ENCODE data around the gene HSD17B2.

Gene HSD17B2

GRCh38 chr16:82051656-82052055, 16.6 kb downstream of the HSD17B2 start:
- no peak for DNase-seq

GRCh38 chr16:82055117-82055516, 20.1 kb downstream of the HSD17B2 start:
- DNase-seq, result no peak

- no peak for DNase-seq
These were observed 20.9 kb downstream of the HSD17B2 start for GRCh38 chr16:82055728-82056549.

GRCh38 chr16:82056550-82056896, 21.5 kb downstream of the HSD17B2 start:
- DNase-seq, result no peak

GRCh38 chr16:82059161-82059982, 24.3 kb downstream of the HSD17B2 start:
- DNase-seq, result no peak

DNA sequence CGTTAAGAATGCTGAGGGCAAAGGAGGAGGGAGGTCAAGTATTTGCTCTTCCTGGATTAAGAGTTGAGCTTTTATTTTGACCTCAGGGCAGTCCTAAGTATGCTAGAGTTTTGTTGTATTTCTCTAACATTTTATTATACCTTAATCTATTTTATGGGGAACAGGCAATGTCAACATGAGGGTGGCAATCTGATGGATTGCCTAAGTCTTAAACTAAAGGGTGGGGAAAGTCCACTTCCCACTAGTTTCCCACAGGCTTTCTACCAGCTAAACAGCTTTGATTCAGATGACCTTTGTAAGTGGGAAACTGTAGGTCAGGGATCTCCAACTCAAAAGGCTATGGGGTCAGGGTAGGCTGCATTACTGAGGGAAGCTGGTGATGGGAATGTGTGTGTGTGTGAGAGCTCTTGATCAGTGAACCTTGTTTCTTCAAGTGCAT, 24.9 kb downstream of the HSD17B2 start:
- DNase-seq, result no peak

DNA sequence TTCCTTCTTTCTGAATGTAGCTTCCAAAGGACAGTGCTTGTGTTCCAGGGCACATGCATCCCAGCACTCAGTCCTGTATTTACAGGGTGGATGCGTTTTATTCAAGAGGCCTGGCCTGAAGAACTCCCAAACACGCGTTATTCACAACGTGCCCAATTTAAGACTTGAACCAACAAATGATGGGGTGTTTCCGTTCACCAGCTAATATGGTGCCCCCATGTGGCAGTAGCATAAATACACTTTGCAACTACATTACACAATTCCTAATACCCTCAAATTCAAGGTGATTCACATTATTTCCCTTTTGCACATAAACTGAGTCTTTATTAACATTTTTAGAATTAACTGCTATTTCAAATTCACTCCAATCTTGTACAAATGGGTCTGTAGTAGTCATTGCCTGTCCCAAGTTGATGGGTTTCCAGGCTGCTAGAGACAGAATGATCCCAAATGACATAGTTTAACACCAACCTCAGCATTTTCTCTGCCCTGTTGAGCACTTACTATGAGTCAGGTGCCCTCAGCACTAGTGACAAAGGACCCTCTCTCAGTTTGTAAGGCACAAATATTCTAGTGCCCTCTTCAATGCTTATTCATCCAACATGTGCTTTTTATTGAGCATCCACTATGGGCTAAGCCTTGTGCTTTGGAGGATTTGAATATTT, 26.9 kb downstream of the HSD17B2 start:
- no peak for DNase-seq

DNA sequence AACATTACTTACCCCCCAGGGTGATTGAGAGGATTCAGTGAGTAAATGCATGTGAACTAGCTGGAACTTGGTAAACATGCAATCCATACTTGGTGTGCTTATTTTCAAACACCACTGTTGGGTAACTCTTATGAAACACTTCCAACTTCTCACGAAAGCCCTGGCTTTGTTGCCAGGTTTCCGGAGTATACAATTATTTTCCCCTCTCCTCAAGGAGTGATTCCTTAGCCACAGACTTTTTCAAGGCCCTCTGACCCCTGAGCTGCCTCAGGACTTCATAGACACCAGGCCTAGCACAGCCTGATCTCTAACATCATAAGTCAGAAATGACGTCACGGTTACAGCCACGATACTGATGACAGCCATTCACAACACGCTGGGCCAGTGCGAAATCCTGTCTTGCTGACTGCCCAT, 27.6 kb downstream of the HSD17B2 start:
- no peak for DNase-seq

DNA sequence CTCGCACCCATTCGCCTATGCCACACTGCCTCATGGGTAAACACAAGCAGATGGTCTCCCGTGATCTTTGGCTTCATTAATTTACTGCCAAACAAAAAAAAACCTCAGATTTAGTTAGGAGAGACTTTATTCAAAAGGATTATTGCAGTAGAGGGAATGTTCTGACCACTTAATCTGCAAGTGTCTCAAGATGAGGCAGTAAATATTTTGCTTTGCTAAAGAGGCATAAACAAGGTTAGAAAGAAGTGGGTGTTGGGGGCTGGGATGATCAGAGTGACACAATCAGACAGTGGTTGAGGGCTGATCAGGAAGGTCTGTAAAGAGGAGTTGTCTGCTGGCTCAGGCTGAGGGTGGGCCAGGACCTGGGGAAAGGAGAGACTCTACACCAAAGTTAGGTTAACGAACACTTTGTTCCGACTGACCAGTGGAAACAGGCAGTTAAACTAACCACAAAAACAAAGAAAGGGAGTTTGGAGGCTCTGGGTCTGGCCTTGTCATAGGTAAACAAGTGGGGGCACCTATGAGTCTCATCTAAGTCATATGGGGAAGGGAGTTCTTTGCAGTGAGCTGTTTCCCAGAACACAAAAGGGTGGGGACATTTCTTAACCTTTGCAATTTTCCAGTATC, 28.5 kb downstream of the HSD17B2 start:
- DNase-seq, result no peak

- no peak for DNase-seq
These were observed 32.2 kb downstream of the HSD17B2 start for GRCh38 chr16:82067042-82067803.

DNA sequence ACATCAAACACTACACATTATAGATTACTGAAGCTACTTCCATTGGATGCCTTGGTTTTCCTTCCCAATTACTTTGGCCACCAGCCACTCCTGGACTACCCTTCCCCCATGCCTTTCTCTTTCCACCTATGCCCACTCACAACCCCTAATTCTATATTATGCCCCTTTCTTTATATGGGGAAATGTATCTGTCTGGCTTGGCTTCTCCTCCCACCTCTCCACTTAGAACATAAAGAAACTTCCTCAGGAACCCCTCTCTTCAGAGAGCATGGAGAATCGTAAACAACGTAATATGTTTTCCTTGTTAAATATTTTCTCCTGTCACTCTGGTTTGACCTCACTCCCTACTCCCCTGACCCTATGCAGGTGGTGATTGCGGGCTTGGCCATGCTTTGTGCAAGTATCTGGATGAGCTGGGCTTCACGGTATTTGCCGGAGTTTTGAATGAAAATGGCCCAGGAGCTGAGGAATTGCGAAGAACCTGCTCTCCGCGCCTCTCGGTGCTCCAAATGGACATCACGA, 32.8 kb downstream of the HSD17B2 start:
- DNase-seq, result no peak

DNA sequence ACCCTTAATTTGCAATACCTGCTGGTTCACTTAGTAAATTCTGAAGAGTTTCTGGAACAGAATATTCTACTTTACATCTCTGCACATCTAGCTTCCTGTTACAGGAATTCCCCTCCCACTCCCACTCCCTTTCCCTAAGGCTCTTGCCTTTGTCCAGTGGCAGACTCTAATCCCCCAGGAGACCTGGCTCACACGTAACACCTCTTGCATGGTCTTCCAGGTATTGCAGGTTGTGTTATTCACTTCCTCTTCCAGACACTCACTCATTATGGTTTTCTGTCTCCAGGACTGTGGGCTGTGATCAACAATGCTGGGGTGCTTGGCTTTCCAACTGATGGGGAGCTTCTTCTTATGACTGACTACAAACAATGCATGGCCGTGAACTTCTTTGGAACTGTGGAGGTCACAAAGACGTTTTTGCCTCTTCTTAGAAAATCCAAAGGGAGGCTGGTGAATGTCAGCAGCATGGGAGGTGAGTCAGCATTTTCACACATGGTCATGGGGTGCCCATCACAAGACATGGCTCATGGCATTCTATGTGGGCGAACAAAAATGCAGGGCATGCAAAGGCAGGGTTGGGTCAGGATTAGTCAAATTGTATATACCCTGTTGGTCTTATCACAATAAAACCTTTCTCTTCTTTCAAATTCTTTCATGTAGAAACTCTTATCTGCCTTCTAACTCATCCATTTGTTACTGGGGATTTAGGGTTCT, 35.8 kb downstream of the HSD17B2 start:
- peak; percentile 54 for DNase-seq

DNA sequence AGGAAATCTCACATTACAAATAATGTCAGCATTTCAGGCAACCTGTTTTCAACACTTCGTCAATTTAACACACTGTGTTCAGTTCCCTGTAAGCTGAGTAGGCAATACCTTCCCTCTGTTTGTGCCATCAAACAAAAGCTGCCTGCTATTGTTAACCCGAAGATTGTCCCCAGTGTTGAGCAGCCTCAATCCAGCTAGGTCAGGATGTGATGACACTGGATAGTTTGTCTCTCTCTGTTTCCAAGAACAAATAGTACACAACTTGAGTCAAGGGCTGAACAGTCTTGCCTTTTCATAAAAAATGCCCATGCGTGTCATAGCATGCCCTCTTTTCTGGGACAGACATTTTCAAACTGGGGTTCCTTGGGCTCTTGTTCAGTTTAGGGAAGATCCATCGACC, 36.4 kb downstream of the HSD17B2 start:
- DNase-seq, result no peak

- no peak for DNase-seq
These were observed 37.3 kb downstream of the HSD17B2 start for GRCh38 chr16:82072313-82072712.

DNA sequence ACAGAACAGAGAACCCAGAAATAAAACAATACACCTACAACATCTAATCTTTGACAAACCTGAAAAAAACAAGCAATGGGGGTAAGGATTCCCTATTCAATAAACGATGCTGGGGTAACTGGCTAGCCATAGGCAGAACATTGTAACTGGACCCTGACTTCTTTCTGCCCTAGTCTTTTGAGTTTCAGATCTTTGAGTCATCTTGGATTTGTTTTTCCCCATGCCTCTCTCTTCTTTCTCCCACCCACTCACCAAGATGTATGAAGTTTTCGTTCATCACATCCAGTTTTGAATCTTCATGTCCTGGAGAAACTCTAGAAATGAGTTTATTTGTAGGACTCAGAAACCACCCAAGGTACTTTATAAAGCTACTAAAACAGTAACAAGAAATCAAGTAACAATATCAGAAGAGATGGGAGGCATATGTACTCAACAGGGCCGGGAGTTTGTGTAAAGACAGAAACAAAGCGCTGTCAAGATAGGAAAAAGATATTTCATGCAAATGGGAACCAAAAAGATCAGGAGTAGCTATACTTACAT, 39.0 kb downstream of the HSD17B2 start:
- no peak for DNase-seq

GRCh38 chr16:82078125-82078524, 43.1 kb downstream of the HSD17B2 start:
- DNase-seq, result no peak

- no peak for DNase-seq
These were observed 44.8 kb downstream of the HSD17B2 start for GRCh38 chr16:82079892-82080291.

- no peak for DNase-seq
These were observed 46.2 kb downstream of the HSD17B2 start for GRCh38 chr16:82081264-82081663.

DNA sequence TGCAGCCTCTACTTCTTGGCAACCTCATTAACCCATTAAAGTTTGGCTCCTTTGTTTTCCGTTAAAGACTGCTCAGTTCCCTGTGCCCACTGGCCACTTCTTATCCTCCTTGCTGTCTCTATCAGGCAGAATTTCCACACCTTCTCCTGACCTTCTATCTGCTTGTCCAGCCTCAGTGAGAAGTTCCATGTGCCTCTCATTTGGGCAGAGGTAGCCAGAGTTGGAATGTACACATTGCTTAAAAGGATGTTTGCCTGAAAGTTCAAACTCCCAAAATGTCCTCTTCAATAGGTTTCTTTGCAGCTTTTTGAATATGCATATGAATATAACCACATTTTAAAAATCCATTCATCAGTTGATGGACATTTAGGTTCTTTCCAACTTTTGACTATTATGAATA, 47.0 kb downstream of the HSD17B2 start:
- DNase-seq, result peak; percentile 7

GRCh38 chr16:82082543-82083244, 47.6 kb downstream of the HSD17B2 start:
- DNase-seq, result peak; percentile 25
